Erythroblast (primary cell): Measurements from ENCODE around the gene TSC22D3.

Experiments
- GATA1 ChIP-seq: IDR thresholded peaks from 2 replicates; pipeline ENCODE4 v1.6.1; 2011; ENCODE audit warnings: low read depth, mild to moderate bottlenecking, control low read depth, low read length, moderate library complexity
- POLR2A ChIP-seq: IDR thresholded peaks from 2 replicates; pipeline ENCODE4 v1.6.1; 2011; ENCODE audit warnings: mild to moderate bottlenecking, low read length

- no peak for TF ChIP-seq POLR2A
- no peak for TF ChIP-seq GATA1
Measured at GRCh38 chrX:107739541-107739940, 36.0 kb downstream of the TSC22D3 start.
